Endothelial cell (in vitro differentiated cells): ENCODE measurements around the gene POLN. TPM values are rescaled to one million over a fixed set of nuclear protein-coding genes. Genes with fewer than 3 reads are reported as not detected.

Source experiments
- DNase-seq: peaks from one replicate; pipeline ENCODE4 v3.0.0; 2021; ENCODE audit warnings: low spot score
- H3K27ac Mint-ChIP-seq: one replicate; pipeline ENCODE4 v1.8.0; 2021; ENCODE audit warnings: mixed read lengths, inconsistent platforms; ENCODE audit not compliant: unreplicated experiment
- H3K27me3 Mint-ChIP-seq: one replicate; pipeline ENCODE4 v1.8.0; 2021; ENCODE audit warnings: mild to moderate bottlenecking, moderate library complexity, mixed read lengths, inconsistent platforms; ENCODE audit not compliant: unreplicated experiment
- H3K36me3 Mint-ChIP-seq: one replicate; pipeline ENCODE4 v1.8.0; 2021; ENCODE audit warnings: mild to moderate bottlenecking, low read depth, mixed read lengths, inconsistent platforms; ENCODE audit not compliant: unreplicated experiment
- H3K4me1 Mint-ChIP-seq: one replicate; pipeline ENCODE4 v1.8.0; 2021; ENCODE audit warnings: mild to moderate bottlenecking, mixed read lengths, inconsistent platforms; ENCODE audit not compliant: unreplicated experiment
- H3K4me3 Mint-ChIP-seq: one replicate; pipeline ENCODE4 v1.8.0; 2021; ENCODE audit warnings: mild to moderate bottlenecking, mixed read lengths, inconsistent platforms; ENCODE audit not compliant: unreplicated experiment
- H3K9me3 Mint-ChIP-seq: one replicate; pipeline ENCODE4 v1.8.0; 2021; ENCODE audit warnings: mixed read lengths, inconsistent platforms; ENCODE audit not compliant: unreplicated experiment
- total RNA-seq: library from RNA; stranded (reverse); fragmentation: NEBNext Ultra II Directional; extraction: Animal tissue kit (Norgen Biotek cat#: 25700); gene quantifications from one replicate; pipeline ENCODE4 v1.2.1, GENCODE V29; 2021; ENCODE audit not compliant: unreplicated experiment
- TF ChIP-seq, protein P1 (sequence below): fragments of 200-600 bp; sonication (generic); IDR thresholded peaks from one replicate; pipeline ENCODE4 v1.5.0; 2021; ENCODE audit warnings: antibody characterized with exemption; ENCODE audit not compliant: unreplicated experiment

The POLN gene
- total RNA-seq, 1 donor from 2014 or later = 2.5 TPM

DNA sequence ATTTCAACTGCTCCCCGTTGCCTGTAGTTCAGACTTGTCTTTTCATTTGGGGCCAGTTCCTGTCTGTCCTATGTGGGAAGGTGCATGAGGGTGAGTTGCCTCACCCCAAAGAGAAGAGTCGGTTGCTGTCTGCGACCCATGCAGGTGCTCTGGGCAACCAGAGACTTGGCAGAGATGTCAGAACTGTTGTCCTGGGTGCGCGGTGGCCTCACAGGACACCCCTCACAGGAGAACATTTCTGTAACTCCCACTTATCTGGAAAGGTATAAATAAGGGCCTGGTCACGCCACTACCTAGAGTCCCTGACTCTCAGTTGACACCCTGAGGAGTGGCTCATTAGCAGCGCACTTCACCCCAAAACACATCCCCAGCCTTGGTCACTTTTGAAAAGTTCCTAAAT, 192.5 kb downstream of the POLN start:
- H3K27ac Mint-ChIP-seq = no peak overlapping the region
- DNase-seq = no peak

DNA sequence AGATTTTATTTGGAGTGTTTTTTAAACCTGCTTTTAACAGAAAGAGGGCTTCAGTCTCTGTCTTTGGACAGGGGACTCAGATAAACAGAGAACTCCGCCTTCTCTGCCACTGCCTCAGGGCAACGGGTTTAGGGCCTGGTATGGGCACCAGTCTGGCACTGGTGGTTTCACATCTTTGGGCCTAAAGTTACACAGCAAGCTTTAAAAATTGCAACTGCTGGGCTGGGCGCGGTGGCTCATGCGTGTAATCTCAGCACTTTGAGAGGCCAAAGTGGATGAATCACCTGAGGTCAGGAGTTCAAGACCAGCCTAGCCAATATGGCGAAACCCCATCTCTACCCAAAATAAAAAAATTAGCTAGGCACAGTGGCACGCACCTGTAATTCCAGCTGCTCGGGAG, 193.1 kb downstream of the POLN start:
- Mint-ChIP-seq H3K9me3 (no peaks in the 10 kb centered on the region), H3K27me3 (no peaks in the 10 kb centered on the region), H3K36me3 (no peaks in the 10 kb centered on the region), H3K4me3 (no peak overlapping the region), H3K27ac (no peak overlapping the region), H3K4me1 (no peaks in the 10 kb centered on the region)
- TF ChIP-seq, protein P1, sequence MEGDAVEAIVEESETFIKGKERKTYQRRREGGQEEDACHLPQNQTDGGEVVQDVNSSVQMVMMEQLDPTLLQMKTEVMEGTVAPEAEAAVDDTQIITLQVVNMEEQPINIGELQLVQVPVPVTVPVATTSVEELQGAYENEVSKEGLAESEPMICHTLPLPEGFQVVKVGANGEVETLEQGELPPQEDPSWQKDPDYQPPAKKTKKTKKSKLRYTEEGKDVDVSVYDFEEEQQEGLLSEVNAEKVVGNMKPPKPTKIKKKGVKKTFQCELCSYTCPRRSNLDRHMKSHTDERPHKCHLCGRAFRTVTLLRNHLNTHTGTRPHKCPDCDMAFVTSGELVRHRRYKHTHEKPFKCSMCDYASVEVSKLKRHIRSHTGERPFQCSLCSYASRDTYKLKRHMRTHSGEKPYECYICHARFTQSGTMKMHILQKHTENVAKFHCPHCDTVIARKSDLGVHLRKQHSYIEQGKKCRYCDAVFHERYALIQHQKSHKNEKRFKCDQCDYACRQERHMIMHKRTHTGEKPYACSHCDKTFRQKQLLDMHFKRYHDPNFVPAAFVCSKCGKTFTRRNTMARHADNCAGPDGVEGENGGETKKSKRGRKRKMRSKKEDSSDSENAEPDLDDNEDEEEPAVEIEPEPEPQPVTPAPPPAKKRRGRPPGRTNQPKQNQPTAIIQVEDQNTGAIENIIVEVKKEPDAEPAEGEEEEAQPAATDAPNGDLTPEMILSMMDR = no peak
- no peak for DNase-seq

More for the DNA sequence above, 192.5 kb downstream of the POLN start:
- Mint-ChIP-seq H3K4me3 (no peak overlapping the region), H3K9me3 (no peaks in the 10 kb centered on the region), H3K4me1 (no peaks in the 10 kb centered on the region), H3K36me3 (no peaks in the 10 kb centered on the region), H3K27me3 (no peaks in the 10 kb centered on the region)
- TF ChIP-seq, protein P1 = no peak

DNA sequence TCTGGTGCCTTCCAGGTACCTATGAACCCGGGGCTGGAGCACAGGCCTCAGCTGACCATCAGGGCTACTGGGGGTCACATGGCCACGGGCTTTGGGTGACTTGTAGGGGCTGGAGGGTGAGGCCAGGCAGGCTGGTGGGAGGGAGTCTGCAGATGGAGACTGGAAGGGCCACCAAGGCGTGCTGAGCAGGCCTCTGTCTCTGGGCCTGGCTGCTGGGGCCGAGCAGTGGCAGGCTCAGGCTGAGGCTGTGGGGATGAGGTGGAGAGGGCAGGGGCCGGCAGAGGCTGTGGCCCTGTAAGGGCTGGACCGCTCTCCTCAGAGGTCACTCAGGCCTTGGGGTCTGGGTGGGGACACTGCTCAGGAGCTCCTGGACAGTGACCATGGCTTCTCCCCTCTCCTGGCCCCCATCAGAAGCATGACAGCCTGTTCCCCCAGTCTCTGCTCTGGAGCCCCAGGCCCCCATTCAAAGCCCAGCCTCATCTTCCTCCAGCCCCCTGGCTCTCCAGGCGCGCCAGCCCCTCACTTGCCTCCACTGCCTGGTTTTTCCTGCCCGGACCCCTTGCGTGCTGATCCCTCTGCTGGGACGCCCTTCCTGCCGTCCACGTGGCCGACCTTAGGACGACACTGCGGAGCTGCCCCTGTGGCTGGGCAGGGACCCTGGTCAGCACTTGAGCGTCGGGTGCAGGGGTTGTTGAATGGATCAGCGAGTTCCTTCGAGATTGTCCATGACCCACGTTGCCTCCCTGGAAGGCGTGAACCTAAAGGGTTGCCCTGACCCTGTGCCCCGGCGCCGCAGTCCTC, 193.9 kb downstream of the POLN start:
- H3K36me3 Mint-ChIP-seq = no peaks in the 10 kb centered on the region
- H3K27me3 Mint-ChIP-seq = no peaks in the 10 kb centered on the region
- H3K4me1 Mint-ChIP-seq = no peaks in the 10 kb centered on the region
- no peak for DNase-seq
- H3K4me3 Mint-ChIP-seq = no peak overlapping the region
- no peak overlapping the region for H3K27ac Mint-ChIP-seq
- H3K9me3 Mint-ChIP-seq = no peaks in the 10 kb centered on the region
- TF ChIP-seq, protein P1 = no peak

DNA sequence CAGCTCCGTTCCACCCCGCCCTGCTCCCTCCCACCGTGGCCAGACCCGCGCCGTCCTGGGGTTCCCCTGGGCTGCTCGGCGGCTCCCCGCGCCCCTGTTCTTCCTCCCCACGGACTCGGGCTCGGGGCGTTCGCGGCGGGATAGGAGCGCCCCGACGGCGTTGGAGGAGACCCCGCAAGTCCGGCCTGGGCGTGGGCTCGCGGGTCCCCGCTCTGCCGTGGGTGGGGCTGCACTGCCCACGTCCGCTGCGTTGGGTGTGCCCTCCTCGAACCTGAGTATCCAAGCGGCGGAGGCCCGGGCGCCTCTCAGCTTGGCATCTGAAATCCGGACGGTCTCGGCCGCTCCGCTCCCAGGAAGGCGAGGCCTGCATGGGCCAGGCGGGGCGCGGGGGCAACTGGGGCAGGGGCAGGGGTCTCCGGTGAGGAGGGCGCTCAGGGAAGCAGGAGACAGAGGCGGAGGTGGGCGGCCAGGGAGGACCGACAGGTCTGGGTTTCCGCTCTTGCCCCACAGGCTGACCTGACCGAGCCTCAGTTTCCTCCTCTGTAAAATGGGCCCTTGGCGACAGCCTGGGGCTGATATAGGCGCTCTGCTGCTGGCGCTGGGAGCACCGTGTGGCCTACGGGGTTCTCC, 194.8 kb downstream of the POLN start:
- no peak overlapping the region for H3K27ac Mint-ChIP-seq
- H3K9me3 Mint-ChIP-seq = no peaks in the 10 kb centered on the region
- H3K36me3 Mint-ChIP-seq = no peaks in the 10 kb centered on the region
- H3K27me3 Mint-ChIP-seq = no peaks in the 10 kb centered on the region
- no peaks in the 10 kb centered on the region for H3K4me1 Mint-ChIP-seq
- DNase-seq = no peak
- TF ChIP-seq, protein P1 = no peak
- no peak overlapping the region for H3K4me3 Mint-ChIP-seq
